GM04503 (cell line): ENCODE results near the gene SNRPD1.
A peak's percentile ranks its signal among the peaks of the same experiment; 100 is the strongest.
"Not testable (repeated sequence)": the region's sequence is repeated elsewhere in the genome, so short reads cannot be mapped to it uniquely, and the experiment has no call there.

Source experiments
- DNase-seq: peaks from one replicate; pipeline ENCODE4 v3.0.0-alpha.2; 2012; ENCODE audit warnings: low read depth

Gene SNRPD1

GRCh38 chr18:21636769-21637168, 24.7 kb downstream of the SNRPD1 start:
- DNase-seq, result no peak

- DNase-seq, result no peak
Observed at GRCh38 chr18:21638822-21639221, 26.7 kb downstream of the SNRPD1 start.

GRCh38 chr18:21640375-21640774, 28.3 kb downstream of the SNRPD1 start:
- DNase-seq, result not testable (repeated sequence)

GRCh38 chr18:21650311-21650710, 38.2 kb downstream of the SNRPD1 start:
- no peak for DNase-seq

- no peak for DNase-seq
Observed at GRCh38 chr18:21652073-21652472, 40.0 kb downstream of the SNRPD1 start.

- no peak for DNase-seq
Observed at GRCh38 chr18:21653361-21653760, 41.2 kb downstream of the SNRPD1 start.

GRCh38 chr18:21656402-21656801, 44.3 kb downstream of the SNRPD1 start:
- DNase-seq, result peak; percentile 15

- DNase-seq, result no peak
Observed at GRCh38 chr18:21660078-21660477, 48.0 kb downstream of the SNRPD1 start.

GRCh38 chr18:21662581-21662980, 50.5 kb downstream of the SNRPD1 start:
- DNase-seq, result no peak

GRCh38 chr18:21663578-21663977, 51.5 kb downstream of the SNRPD1 start:
- DNase-seq, result no peak

- DNase-seq, result no peak
Observed at GRCh38 chr18:21664069-21664468, 52.0 kb downstream of the SNRPD1 start.

GRCh38 chr18:21669736-21670285, 57.7 kb downstream of the SNRPD1 start:
- DNase-seq, result no peak

GRCh38 chr18:21672521-21673267, 60.6 kb downstream of the SNRPD1 start:
- DNase-seq, result peak; percentile 28

GRCh38 chr18:21675354-21675753, 63.2 kb downstream of the SNRPD1 start:
- not testable (repeated sequence) for DNase-seq

GRCh38 chr18:21678859-21679258, 66.7 kb downstream of the SNRPD1 start:
- no peak for DNase-seq

GRCh38 chr18:21680161-21680560, 68.0 kb downstream of the SNRPD1 start:
- DNase-seq, result no peak

GRCh38 chr18:21682371-21683051, 70.4 kb downstream of the SNRPD1 start:
- peak; percentile 53 for DNase-seq
